Activated CD4-positive, alpha-beta T cell treated with anti-CD3 and anti-CD28 coated beads for 1 hour (primary cell): Measurements from ENCODE around the gene PPP3R1.
A peak's percentile ranks its signal among the peaks of the same experiment; 100 is the strongest.

Experiments
- DNase-seq: peaks from one replicate; pipeline ENCODE4 v3.0.0-alpha.2; 2020

The PPP3R1 gene

GRCh38 chr2:68230241-68231060, 21.9 kb downstream of the PPP3R1 start:
- no peak for DNase-seq

- DNase-seq, result no peak
Measured at GRCh38 chr2:68226794-68227193, 25.5 kb downstream of the PPP3R1 start.

- no peak for DNase-seq
Measured at GRCh38 chr2:68225119-68225632, 27.2 kb downstream of the PPP3R1 start.

- no peak for DNase-seq
Measured at GRCh38 chr2:68223419-68223818, 28.9 kb downstream of the PPP3R1 start.

GRCh38 chr2:68222287-68222686, 30.0 kb downstream of the PPP3R1 start:
- no peak for DNase-seq

GRCh38 chr2:68218343-68218901, 33.9 kb downstream of the PPP3R1 start:
- DNase-seq, result no peak

GRCh38 chr2:68217729-68218128, 34.6 kb downstream of the PPP3R1 start:
- DNase-seq, result no peak

- no peak for DNase-seq
Measured at GRCh38 chr2:68216454-68217310, 35.6 kb downstream of the PPP3R1 start.

- DNase-seq, result no peak
Measured at GRCh38 chr2:68214381-68214780, 38.0 kb downstream of the PPP3R1 start.

- DNase-seq, result no peak
Measured at GRCh38 chr2:68206793-68207192, 45.5 kb downstream of the PPP3R1 start.

- DNase-seq, result no peak
Measured at GRCh38 chr2:68203587-68203986, 48.7 kb downstream of the PPP3R1 start.

- DNase-seq, result no peak
Measured at GRCh38 chr2:68200157-68200787, 52.1 kb downstream of the PPP3R1 start.

GRCh38 chr2:68196120-68196716, 56.1 kb downstream of the PPP3R1 start:
- DNase-seq, result peak; percentile 15

GRCh38 chr2:68195096-68195495, 57.2 kb downstream of the PPP3R1 start:
- DNase-seq, result no peak

GRCh38 chr2:68193787-68194372, 58.5 kb downstream of the PPP3R1 start:
- no peak for DNase-seq

- DNase-seq, result no peak
Measured at GRCh38 chr2:68193144-68193543, 59.2 kb downstream of the PPP3R1 start.

- DNase-seq, result no peak
Measured at GRCh38 chr2:68190991-68191731, 61.2 kb downstream of the PPP3R1 start.

GRCh38 chr2:68189991-68190784, 62.1 kb downstream of the PPP3R1 start:
- DNase-seq, result no peak

- no peak for DNase-seq
Measured at GRCh38 chr2:68188831-68189230, 63.5 kb downstream of the PPP3R1 start.

GRCh38 chr2:68187329-68187728, 65.0 kb downstream of the PPP3R1 start:
- DNase-seq, result no peak
